H9 (cell line): ENCODE data around the gene CAPNS1. TPM values are rescaled to one million over a fixed set of nuclear protein-coding genes. Genes with fewer than 3 reads are reported as not detected.

Experiments
- DNase-seq: peaks from one replicate; pipeline ENCODE4 v3.0.0-alpha.2; 2017
- H2AFZ ChIP-seq: one replicate; pipeline ENCODE4 v1.6.1; 2013; ENCODE audit warnings: mild to moderate bottlenecking, low read length, control low read depth, moderate library complexity
- H2AK5ac ChIP-seq: 2 replicates; pipeline ENCODE4 v1.6.1; 2013; ENCODE audit warnings: low read length, control low read depth, mixed read lengths; ENCODE audit not compliant: insufficient read length
- H2BK120ac ChIP-seq: one replicate; pipeline ENCODE4 v1.6.1; 2013; ENCODE audit warnings: low read depth, mild to moderate bottlenecking, low read length, control low read depth, inconsistent platforms; ENCODE audit not compliant: poor library complexity, severe bottlenecking
- H2BK12ac ChIP-seq: 2 replicates; pipeline ENCODE4 v1.6.1; 2013; ENCODE audit warnings: low read length, control low read depth, mixed read lengths, low read depth; ENCODE audit not compliant: insufficient read length
- H2BK15ac ChIP-seq: 2 replicates; pipeline ENCODE4 v1.6.1; 2013; ENCODE audit warnings: low read depth, low read length, control low read depth
- H2BK20ac ChIP-seq: one replicate; pipeline ENCODE4 v1.6.1; 2013; ENCODE audit warnings: low read depth, mild to moderate bottlenecking, low read length, control low read depth, inconsistent platforms; ENCODE audit not compliant: poor library complexity, severe bottlenecking
- H2BK5ac ChIP-seq: 2 replicates; pipeline ENCODE4 v1.6.1; 2013; ENCODE audit warnings: low read length, control low read depth, mixed read lengths; ENCODE audit not compliant: insufficient read length
- H3K14ac ChIP-seq: 2 replicates; pipeline ENCODE4 v1.6.1; 2013; ENCODE audit warnings: low read length, control low read depth; ENCODE audit not compliant: insufficient read depth
- H3K18ac ChIP-seq: 2 replicates; pipeline ENCODE4 v1.6.1; 2013; ENCODE audit warnings: low read depth, mild to moderate bottlenecking, mixed read lengths, low read length, control low read depth; ENCODE audit not compliant: insufficient read length
- H3K23ac ChIP-seq: 2 replicates; pipeline ENCODE4 v1.6.1; 2013; ENCODE audit warnings: low read length, control low read depth, mixed read lengths, low read depth; ENCODE audit not compliant: insufficient read length
- H3K23me2 ChIP-seq: 2 replicates; pipeline ENCODE4 v1.6.1; 2013; ENCODE audit warnings: low read depth, mild to moderate bottlenecking, mixed read lengths, low read length, control low read depth; ENCODE audit not compliant: insufficient read length, poor library complexity, severe bottlenecking
- H3K27ac ChIP-seq: 2 replicates; pipeline ENCODE4 v1.5.1; 2013; ENCODE audit warnings: low read length, control low read depth, mixed read lengths, low read depth; ENCODE audit not compliant: insufficient read length
- H3K27me3 ChIP-seq: 2 replicates; pipeline ENCODE4 v1.6.1; 2013; ENCODE audit warnings: low read length, control low read depth, inconsistent platforms; ENCODE audit not compliant: insufficient read depth
- H3K4ac ChIP-seq: 2 replicates; pipeline ENCODE4 v1.6.1; 2013; ENCODE audit warnings: low read depth, mild to moderate bottlenecking, control low read depth, inconsistent platforms, low read length, moderate library complexity
- H3K4me1 ChIP-seq: 2 replicates; pipeline ENCODE4 v1.6.1; 2013; ENCODE audit warnings: low read length, control low read depth, inconsistent platforms; ENCODE audit not compliant: insufficient read depth
- H3K4me2 ChIP-seq: 2 replicates; pipeline ENCODE4 v1.6.1; 2013; ENCODE audit warnings: low read length, control low read depth, mixed read lengths; ENCODE audit not compliant: insufficient read length, insufficient read depth
- H3K56ac ChIP-seq: 2 replicates; pipeline ENCODE4 v1.6.1; 2013; ENCODE audit warnings: low read depth, mild to moderate bottlenecking, mixed read lengths, low read length, control low read depth; ENCODE audit not compliant: insufficient read length
- H3K79me1 ChIP-seq: 2 replicates; pipeline ENCODE4 v1.6.1; 2013; ENCODE audit warnings: low read depth, mild to moderate bottlenecking, moderate library complexity, low read length, control low read depth, inconsistent platforms; ENCODE audit not compliant: insufficient read depth, poor library complexity, severe bottlenecking
- H3K79me2 ChIP-seq: 2 replicates; pipeline ENCODE4 v1.6.1; 2013; ENCODE audit warnings: low read length, control low read depth, inconsistent platforms; ENCODE audit not compliant: insufficient read depth
- H3K9ac ChIP-seq: 2 replicates; pipeline ENCODE4 v1.6.1; 2013; ENCODE audit warnings: low read length, control low read depth, mixed read lengths; ENCODE audit not compliant: insufficient read length; ENCODE audit errors: extremely low read depth
- H3K9me3 ChIP-seq: one replicate; pipeline ENCODE4 v1.6.1; 2013; ENCODE audit warnings: low read depth, low read length, inconsistent platforms; ENCODE audit not compliant: control insufficient read depth
- H3T11ph ChIP-seq: one replicate; pipeline ENCODE4 v1.6.1; 2013; ENCODE audit warnings: mild to moderate bottlenecking, low read length, control low read depth, inconsistent platforms
- H4K20me1 ChIP-seq: one replicate; pipeline ENCODE4 v1.6.1; 2013; ENCODE audit not compliant: control insufficient read depth, insufficient read length, insufficient read depth
- H4K5ac ChIP-seq: 2 replicates; pipeline ENCODE4 v1.6.1; 2013; ENCODE audit warnings: low read depth, mild to moderate bottlenecking, mixed read lengths, low read length, control low read depth; ENCODE audit not compliant: insufficient read length
- H4K8ac ChIP-seq: replicated peaks from 2 replicates; pipeline ENCODE4 v1.6.1; 2013; ENCODE audit warnings: low read length, control low read depth, mixed read lengths, low read depth; ENCODE audit not compliant: insufficient read length
- H4K91ac ChIP-seq: 2 replicates; pipeline ENCODE4 v1.6.1; 2013; ENCODE audit warnings: low read depth, mild to moderate bottlenecking, moderate library complexity, mixed read lengths, low read length, control low read depth; ENCODE audit not compliant: insufficient read length
- H3K27ac Mint-ChIP-seq, 3 experiments: 2 replicates in 2 of 3; 3 replicates in 1 of 3; pipeline ENCODE4 v1.8.0; 2020 to 2021; ENCODE audit warnings: mixed read lengths in 3 of 3, mild to moderate bottlenecking in 1 of 3, moderate library complexity in 1 of 3
- H3K27me3 Mint-ChIP-seq: 2 replicates; pipeline ENCODE4 v1.8.0; 2021; ENCODE audit warnings: low read depth, mild to moderate bottlenecking, moderate library complexity, mixed read lengths
- H3K36me3 Mint-ChIP-seq, 3 experiments: 2 replicates in 2 of 3; 3 replicates in 1 of 3; pipeline ENCODE4 v1.8.0; 2020 to 2021; ENCODE audit warnings: low read depth in 3 of 3, mixed read lengths in 3 of 3; ENCODE audit not compliant: insufficient read depth in 1 of 3
- H3K4me1 Mint-ChIP-seq, 2 experiments: 2 replicates each; pipeline ENCODE4 v1.8.0; 2020; ENCODE audit warnings: mixed read lengths in 2 of 2
- H3K4me3 Mint-ChIP-seq, 2 experiments: 2 replicates in 1 of 2; 3 replicates in 1 of 2; pipeline ENCODE4 v1.8.0; 2020 to 2021; ENCODE audit warnings: mild to moderate bottlenecking in 2 of 2, mixed read lengths in 2 of 2, moderate library complexity in 1 of 2
- H3K9me3 Mint-ChIP-seq, 2 experiments: 2 replicates in 1 of 2; 3 replicates in 1 of 2; pipeline ENCODE4 v1.8.0; 2020; ENCODE audit warnings: mild to moderate bottlenecking in 2 of 2, mixed read lengths in 2 of 2, moderate library complexity in 1 of 2
- WGBS: extraction: QIAGEN DNeasy Blood & Tissue Kit; methylation state at CpG from one replicate; pipeline ENCODE4 v1.1.7; 2013; ENCODE audit warnings: missing lambda C conversion rate, low lambda C conversion rate, mixed read lengths; ENCODE audit not compliant: insufficient read length; ENCODE audit errors: extremely low coverage; 5-methylcytosine and 5-hydroxymethylcytosine counted together
- total RNA-seq: library from RNA; stranded (reverse); gene quantifications from 2 replicates; pipeline ENCODE4 v1.2.1, GENCODE V29; 2021
- TF ChIP-seq, protein P1 (sequence below): fragments of 200-600 bp; sonication (generic); conservative IDR thresholded peaks from 3 replicates; pipeline ENCODE4 v1.8.0; 2021; ENCODE audit warnings: antibody characterized with exemption, mild to moderate bottlenecking

CAPNS1 gene
- total RNA-seq, 1 experiment from 2014 or later, result 399 TPM

DNA sequence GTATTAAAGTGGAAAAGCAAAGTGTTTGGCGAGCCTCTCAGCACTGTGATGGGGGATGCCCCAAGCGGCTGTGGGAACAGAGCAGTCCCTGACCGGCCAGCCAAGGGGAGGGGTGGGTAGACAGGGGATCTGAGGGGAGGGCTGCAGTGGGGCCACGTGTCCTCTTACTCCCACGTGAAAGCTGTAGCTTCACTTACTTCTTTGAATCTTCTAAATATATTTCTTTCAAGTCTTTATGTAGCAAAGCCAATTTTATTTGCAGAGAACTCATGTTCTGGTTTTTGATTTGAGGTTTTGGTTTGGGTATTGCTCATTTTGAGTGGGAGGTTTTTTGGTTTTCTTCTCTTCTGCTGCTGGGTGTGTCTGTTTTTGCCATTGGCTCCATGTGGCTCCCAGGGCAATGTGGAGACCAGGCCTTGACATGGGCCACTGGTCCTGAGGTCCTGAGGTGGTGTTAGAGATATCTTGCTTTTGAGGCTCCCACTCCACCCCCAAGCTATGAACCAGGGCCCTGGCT lies 46.7 kb upstream of the CAPNS1 start:
- Mint-ChIP-seq H3K4me3 (no peak overlapping the region), H3K9me3 (no peaks in the 10 kb centered on the region), H3K4me1 (no peaks in the 10 kb centered on the region), H3K27ac (no peak overlapping the region), H3K27me3 (no peaks in the 10 kb centered on the region), H3K36me3 (peaks cover 48 to 83% (median 64%) of the 10 kb centered on the region in 3 experiments)
- H2BK20ac ChIP-seq, result no peak overlapping the region
- H3K79me1 ChIP-seq, result no peaks in the 10 kb centered on the region
- no peak overlapping the region for H3K14ac ChIP-seq
- H4K8ac ChIP-seq, result no peak overlapping the region
- H3K4ac ChIP-seq, result no peak overlapping the region
- no peak overlapping the region for H3K18ac ChIP-seq
- no peaks in the 10 kb centered on the region for H4K20me1 ChIP-seq
- no peaks in the 10 kb centered on the region for H3K23me2 ChIP-seq
- no peak overlapping the region for H2BK12ac ChIP-seq
- no peaks in the 10 kb centered on the region for H3K9me3 ChIP-seq
- no peak overlapping the region for H4K91ac ChIP-seq
- DNase-seq, result no peak
- no peak overlapping the region for H2BK5ac ChIP-seq
- no peak overlapping the region for H2BK120ac ChIP-seq
- no peak overlapping the region for H2BK15ac ChIP-seq
- no peaks in the 10 kb centered on the region for H3K27me3 ChIP-seq
- TF ChIP-seq, protein P1, sequence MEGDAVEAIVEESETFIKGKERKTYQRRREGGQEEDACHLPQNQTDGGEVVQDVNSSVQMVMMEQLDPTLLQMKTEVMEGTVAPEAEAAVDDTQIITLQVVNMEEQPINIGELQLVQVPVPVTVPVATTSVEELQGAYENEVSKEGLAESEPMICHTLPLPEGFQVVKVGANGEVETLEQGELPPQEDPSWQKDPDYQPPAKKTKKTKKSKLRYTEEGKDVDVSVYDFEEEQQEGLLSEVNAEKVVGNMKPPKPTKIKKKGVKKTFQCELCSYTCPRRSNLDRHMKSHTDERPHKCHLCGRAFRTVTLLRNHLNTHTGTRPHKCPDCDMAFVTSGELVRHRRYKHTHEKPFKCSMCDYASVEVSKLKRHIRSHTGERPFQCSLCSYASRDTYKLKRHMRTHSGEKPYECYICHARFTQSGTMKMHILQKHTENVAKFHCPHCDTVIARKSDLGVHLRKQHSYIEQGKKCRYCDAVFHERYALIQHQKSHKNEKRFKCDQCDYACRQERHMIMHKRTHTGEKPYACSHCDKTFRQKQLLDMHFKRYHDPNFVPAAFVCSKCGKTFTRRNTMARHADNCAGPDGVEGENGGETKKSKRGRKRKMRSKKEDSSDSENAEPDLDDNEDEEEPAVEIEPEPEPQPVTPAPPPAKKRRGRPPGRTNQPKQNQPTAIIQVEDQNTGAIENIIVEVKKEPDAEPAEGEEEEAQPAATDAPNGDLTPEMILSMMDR, result no peak
- H3K79me2 ChIP-seq, result no peaks in the 10 kb centered on the region
- H3T11ph ChIP-seq, result no peak overlapping the region
- H2AFZ ChIP-seq, result no peak overlapping the region
- H3K4me2 ChIP-seq, result no peak overlapping the region
- H2AK5ac ChIP-seq, result no peak overlapping the region
- no CpG with 5 or more reads among the region's 5 CpGs for WGBS
- no peak overlapping the region for H4K5ac ChIP-seq
- no peak overlapping the region for H3K9ac ChIP-seq
- no peak overlapping the region for H3K27ac ChIP-seq
- no peaks in the 10 kb centered on the region for H3K4me1 ChIP-seq
- no peak overlapping the region for H3K56ac ChIP-seq
- no peak overlapping the region for H3K23ac ChIP-seq
